SK-N-DZ (cell line): ENCODE data around the gene LCLAT1.

Experiments
- DNase-seq: peaks from one replicate; pipeline ENCODE4 v3.0.0-alpha.2; 2015; ENCODE audit warnings: low spot score

The LCLAT1 gene

GRCh38 chr2:30670453-30670852 is 223.4 kb downstream of the LCLAT1 start:
- DNase-seq: no peak

- DNase-seq: no peak
Measured at GRCh38 chr2:30673127-30673526, 226.1 kb downstream of the LCLAT1 start.

- DNase-seq: no peak
Measured at GRCh38 chr2:30675758-30676157, 228.7 kb downstream of the LCLAT1 start.

GRCh38 chr2:30677231-30677630 is 230.2 kb downstream of the LCLAT1 start:
- no peak for DNase-seq

GRCh38 chr2:30677861-30678385 is 230.9 kb downstream of the LCLAT1 start:
- no peak for DNase-seq

GRCh38 chr2:30678410-30679137 is 231.5 kb downstream of the LCLAT1 start:
- DNase-seq: no peak

- peak; percentile 43 for DNase-seq
Measured at GRCh38 chr2:30679426-30680088, 232.5 kb downstream of the LCLAT1 start.

- no peak for DNase-seq
Measured at GRCh38 chr2:30680121-30680520, 233.1 kb downstream of the LCLAT1 start.

GRCh38 chr2:30681022-30681421 is 234.0 kb downstream of the LCLAT1 start:
- DNase-seq: no peak

- no peak for DNase-seq
Measured at GRCh38 chr2:30683236-30683956, 236.3 kb downstream of the LCLAT1 start.

- DNase-seq: no peak
Measured at GRCh38 chr2:30684026-30684425, 237.0 kb downstream of the LCLAT1 start.

GRCh38 chr2:30684516-30684915 is 237.5 kb downstream of the LCLAT1 start:
- no peak for DNase-seq

- DNase-seq: no peak
Measured at GRCh38 chr2:30684996-30685395, 237.9 kb downstream of the LCLAT1 start.

GRCh38 chr2:30686000-30686399 is 239.0 kb downstream of the LCLAT1 start:
- DNase-seq: peak; percentile 46

- no peak for DNase-seq
Measured at GRCh38 chr2:30686669-30687068, 239.6 kb downstream of the LCLAT1 start.

GRCh38 chr2:30688956-30689401 is 241.9 kb downstream of the LCLAT1 start:
- DNase-seq: no peak

- DNase-seq: no peak
Measured at GRCh38 chr2:30689496-30690125, 242.6 kb downstream of the LCLAT1 start.

- no peak for DNase-seq
Measured at GRCh38 chr2:30690126-30690561, 243.1 kb downstream of the LCLAT1 start.

- DNase-seq: no peak
Measured at GRCh38 chr2:30691091-30691947, 244.3 kb downstream of the LCLAT1 start.

GRCh38 chr2:30691948-30692828 is 245.1 kb downstream of the LCLAT1 start:
- no peak for DNase-seq
